Activated CD4-positive, alpha-beta T cell treated with anti-CD3 and anti-CD28 coated beads for 48 hours (primary cell): ENCODE data around the gene RNF167.

Experiments
- DNase-seq: peaks from one replicate; pipeline ENCODE4 v3.0.0-alpha.2; 2020

The RNF167 gene

GRCh38 chr17:4940555-4941318, 669 bp downstream of the RNF167 start:
- peak; percentile 64 for DNase-seq

- DNase-seq, result no peak
Observed at GRCh38 chr17:4941319-4941610, 1.2 kb downstream of the RNF167 start.

GRCh38 chr17:4942760-4943508, 2.9 kb downstream of the RNF167 start:
- no peak for DNase-seq

- peak; percentile 72 for DNase-seq
Observed at GRCh38 chr17:4944163-4944553, 4.1 kb downstream of the RNF167 start.

- DNase-seq, result peak; percentile 59
Observed at GRCh38 chr17:4944554-4945175, 4.6 kb downstream of the RNF167 start.

GRCh38 chr17:4945176-4945943, 5.3 kb downstream of the RNF167 start:
- DNase-seq, result peak; percentile 91

GRCh38 chr17:4945944-4946280, 5.8 kb downstream of the RNF167 start:
- DNase-seq, result no peak

GRCh38 chr17:4946312-4946976, 6.4 kb downstream of the RNF167 start:
- no peak for DNase-seq

- no peak for DNase-seq
Observed at GRCh38 chr17:4947010-4947410, 6.9 kb downstream of the RNF167 start.

GRCh38 chr17:4947411-4948165, 7.5 kb downstream of the RNF167 start:
- DNase-seq, result peak; percentile 79

GRCh38 chr17:4948166-4948930, 8.3 kb downstream of the RNF167 start, which contains the start of gene PFN1:
Gene PFN1, minus strand, starts transcription at chr17:4948530. Its CDS starts 136 bp downstream, at chr17:4948394.
- DNase-seq, result peak; percentile 95

- DNase-seq, result peak; percentile 85
Observed at GRCh38 chr17:4948931-4949320, 8.9 kb downstream of the RNF167 start.

GRCh38 chr17:4949321-4950074, 9.4 kb downstream of the RNF167 start:
- peak; percentile 82 for DNase-seq

- DNase-seq, result peak; percentile 60
Observed at GRCh38 chr17:4950075-4950745, 10.1 kb downstream of the RNF167 start.

- no peak for DNase-seq
Observed at GRCh38 chr17:4950746-4951204, 10.7 kb downstream of the RNF167 start, which contains the start of gene ENO3. Gene ENO3, plus strand, starts transcription at chr17:4951119. Its CDS starts 711 bp downstream, at chr17:4951830.

- no peak for DNase-seq
Observed at GRCh38 chr17:4951486-4951885, 11.4 kb downstream of the RNF167 start.

GRCh38 chr17:4953451-4953961, 13.4 kb downstream of the RNF167 start:
- no peak for DNase-seq

- no peak for DNase-seq
Observed at GRCh38 chr17:4955091-4955490, 15.0 kb downstream of the RNF167 start.

GRCh38 chr17:4956493-4957061, 16.5 kb downstream of the RNF167 start:
- peak; percentile 69 for DNase-seq
